HG03378 (cell line): Measurements from ENCODE around the gene CBLB.

Source experiments
- ATAC-seq: cut with Tn5 transposase; IDR thresholded peaks from one replicate; pipeline ENCODE4 v1.9.1; 2021; ENCODE audit warnings: mild to moderate bottlenecking, moderate library complexity; ENCODE audit not compliant: unreplicated experiment

Gene CBLB

GRCh38 chr3:105847865-105848264 lies 20.9 kb downstream of the CBLB start:
- no peak for ATAC-seq

- ATAC-seq, result no peak
Observed at GRCh38 chr3:105847452-105847851, 21.4 kb downstream of the CBLB start.

GRCh38 chr3:105846809-105847208 lies 22.0 kb downstream of the CBLB start:
- no peak for ATAC-seq

GRCh38 chr3:105845488-105845887 lies 23.3 kb downstream of the CBLB start:
- ATAC-seq, result no peak

GRCh38 chr3:105844704-105845103 lies 24.1 kb downstream of the CBLB start:
- no peak for ATAC-seq

- ATAC-seq, result no peak
Observed at GRCh38 chr3:105843994-105844393, 24.8 kb downstream of the CBLB start.

GRCh38 chr3:105842943-105843342 lies 25.9 kb downstream of the CBLB start:
- ATAC-seq, result no peak

- ATAC-seq, result no peak
Observed at GRCh38 chr3:105842449-105842848, 26.4 kb downstream of the CBLB start.

GRCh38 chr3:105837947-105838346 lies 30.9 kb downstream of the CBLB start:
- ATAC-seq, result no peak

GRCh38 chr3:105837143-105837740 lies 31.6 kb downstream of the CBLB start:
- peak; percentile 94 for ATAC-seq

GRCh38 chr3:105836533-105836932 lies 32.3 kb downstream of the CBLB start:
- peak; percentile 45 for ATAC-seq

- ATAC-seq, result no peak
Observed at GRCh38 chr3:105835606-105836005, 33.2 kb downstream of the CBLB start.

- no peak for ATAC-seq
Observed at GRCh38 chr3:105834768-105835167, 34.0 kb downstream of the CBLB start.

- no peak for ATAC-seq
Observed at GRCh38 chr3:105832644-105833043, 36.2 kb downstream of the CBLB start.

- ATAC-seq, result no peak
Observed at GRCh38 chr3:105830836-105831235, 38.0 kb downstream of the CBLB start.

GRCh38 chr3:105829871-105830622 lies 38.8 kb downstream of the CBLB start:
- no peak for ATAC-seq

- ATAC-seq, result no peak
Observed at GRCh38 chr3:105829229-105829628, 39.6 kb downstream of the CBLB start.

- peak; percentile 71 for ATAC-seq
Observed at GRCh38 chr3:105828703-105829102, 40.1 kb downstream of the CBLB start.

- ATAC-seq, result no peak
Observed at GRCh38 chr3:105827959-105828358, 40.9 kb downstream of the CBLB start.

GRCh38 chr3:105826778-105827634 lies 41.8 kb downstream of the CBLB start:
- ATAC-seq, result peak; percentile 43

GRCh38 chr3:105824129-105824528 lies 44.7 kb downstream of the CBLB start:
- no peak for ATAC-seq
